B cell (primary cell): ENCODE measurements around the gene SLC16A6. TPM values are rescaled to one million over a fixed set of nuclear protein-coding genes. Genes with fewer than 3 reads are reported as not detected.

ENCODE experiments used
- ATAC-seq: fragments of 200-7000 bp; cut with Tn5 transposase; one replicate; pipeline ENCODE4 v1.10.0; 2021; ENCODE audit warnings: low read depth, mild to moderate bottlenecking, moderate number of reproducible peaks, moderate library complexity
- CTCF ChIA-PET: fragments of 350-600 bp; sonication (Branson Sonifier 250); formaldehyde crosslinking; loops from one replicate; lab custom pipeline; 2021; ENCODE audit warnings: antibody characterized with exemption, inconsistent platforms; lab: Charles Lee
- POLR2A ChIA-PET: fragments of 350-600 bp; sonication (Branson Sonifier 250); formaldehyde crosslinking; loops from one replicate; lab custom pipeline; 2021; ENCODE audit warnings: antibody characterized with exemption; lab: Charles Lee
- DNase-seq: peaks from one replicate; pipeline ENCODE4 v3.0.0; 2013
- H2AFZ ChIP-seq: 2 replicates; pipeline ENCODE4 v1.6.1; 2012; ENCODE audit warnings: mild to moderate bottlenecking, low read depth, low read length; ENCODE audit not compliant: insufficient read depth, poor library complexity, severe bottlenecking
- H3K27ac ChIP-seq, 2 donors: 1 replicate in 1 of 2; 2 replicates in 1 of 2; pipeline ENCODE4 v1.5.1; 2012 to 2013; ENCODE audit warnings: low read length in 2 of 2, mild to moderate bottlenecking in 2 of 2, moderate library complexity in 1 of 2
- H3K27me3 ChIP-seq, 4 experiments: fragments of 200-600 bp in 1 of 4; sonication (generic) in 1 of 4; replicated peaks in 1 of 4; 1 replicate in 2 of 4; 2 replicates in 2 of 4; pipeline versions ENCODE4 v1.6.1 to v1.7.0; 2013 to 2016; ENCODE audit warnings: low read length in 3 of 4, mild to moderate bottlenecking in 2 of 4, mixed read lengths in 1 of 4, moderate library complexity in 1 of 4; ENCODE audit not compliant: insufficient read depth in 4 of 4, control insufficient read depth in 3 of 4; ENCODE audit errors: control extremely low read depth in 1 of 4
- H3K36me3 ChIP-seq, 2 experiments: replicated peaks in 1 of 2; 1 replicate in 1 of 2; 2 replicates in 1 of 2; pipeline versions ENCODE4 v1.6.1 to v1.7.1; 2013; ENCODE audit warnings: low read length in 1 of 2; ENCODE audit not compliant: insufficient read depth in 2 of 2, control insufficient read depth in 1 of 2; ENCODE audit errors: control extremely low read depth in 1 of 2, extremely low read depth in 1 of 2
- H3K4me1 ChIP-seq, 2 donors: fragments of 200-600 bp in 1 of 2; sonication (generic) in 1 of 2; 1 replicate in 1 of 2; 2 replicates in 1 of 2; pipeline versions ENCODE4 v1.5.1 to v1.6.1; 2013 to 2017; ENCODE audit warnings: low read length in 2 of 2; ENCODE audit not compliant: control insufficient read depth in 2 of 2, insufficient read depth in 2 of 2
- H3K4me2 ChIP-seq: replicated peaks from 2 replicates; pipeline ENCODE3; 2012; ENCODE audit warnings: mild to moderate bottlenecking, low read depth, low read length; ENCODE audit not compliant: poor library complexity, severe bottlenecking
- H3K4me3 ChIP-seq, 5 experiments: fragments of 200-600 bp in 1 of 5; sonication (generic) in 1 of 5; 1 replicate in 3 of 5; 2 replicates in 2 of 5; pipeline versions ENCODE4 v1.5.1 to v1.7.0; 2011 to 2016; ENCODE audit warnings: low read length in 4 of 5, mild to moderate bottlenecking in 4 of 5, low read depth in 2 of 5, control low read depth in 1 of 5, moderate library complexity in 1 of 5; ENCODE audit not compliant: insufficient read depth in 1 of 5; ENCODE audit errors: control extremely low read depth in 1 of 5, extremely low read depth in 1 of 5
- H3K79me2 ChIP-seq: fragments of 200-600 bp; sonication (generic); one replicate; pipeline ENCODE4 v1.6.0; 2016; ENCODE audit warnings: low read length; ENCODE audit not compliant: control insufficient read depth, insufficient read depth
- H3K9ac ChIP-seq: fragments of 200-600 bp; sonication (generic); 2 replicates; pipeline ENCODE4 v1.6.1; 2017; ENCODE audit warnings: mild to moderate bottlenecking, low read length, moderate library complexity
- H3K9me3 ChIP-seq, 3 donors: one replicate each; pipeline versions ENCODE4 v1.6.1 to v1.7.1; 2013; ENCODE audit warnings: low read length in 2 of 3; ENCODE audit not compliant: control insufficient read depth in 2 of 3, insufficient read depth in 1 of 3; ENCODE audit errors: control extremely low read depth in 1 of 3
- H4K20me1 ChIP-seq: 2 replicates; pipeline ENCODE4 v1.6.0; 2012; ENCODE audit warnings: mild to moderate bottlenecking, low read length; ENCODE audit not compliant: insufficient read depth, control insufficient read depth, poor library complexity, severe bottlenecking
- H3K27ac Mint-ChIP-seq: one replicate; pipeline ENCODE4 v1.8.0; 2021; ENCODE audit warnings: mixed read lengths
- H3K27me3 Mint-ChIP-seq: one replicate; pipeline ENCODE4 v1.8.0; 2021; ENCODE audit warnings: mixed read lengths
- H3K4me1 Mint-ChIP-seq: one replicate; pipeline ENCODE4 v1.8.0; 2021; ENCODE audit warnings: mixed read lengths
- H3K4me3 Mint-ChIP-seq: one replicate; pipeline ENCODE4 v1.8.0; 2021; ENCODE audit warnings: mixed read lengths
- H3K9me3 Mint-ChIP-seq: one replicate; pipeline ENCODE4 v1.8.0; 2022; ENCODE audit warnings: mixed read lengths; ENCODE audit not compliant: insufficient read depth
- CTCF ChIP-seq: fragments of 200-600 bp; IDR thresholded peaks from one replicate; pipeline ENCODE4 v1.8.0; 2022; ENCODE audit warnings: antibody characterized with exemption, mild to moderate bottlenecking
- EZH2 ChIP-seq: IDR thresholded peaks from 2 replicates; pipeline ENCODE4 v1.6.1; 2012; ENCODE audit warnings: borderline replicate concordance, low read depth, mild to moderate bottlenecking, moderate library complexity, low read length; ENCODE audit not compliant: insufficient read depth, poor library complexity, severe bottlenecking
- WGBS: methylation state at CpG from one replicate; pipeline ENCODE4 v1.1.5; 2013; ENCODE audit warnings: missing lambda C conversion rate; ENCODE audit not compliant: insufficient coverage; 5-methylcytosine and 5-hydroxymethylcytosine counted together
- intact Hi-C: fragments of 100-400 bp; cut with micrococcal nuclease; formaldehyde crosslinking; loops from one replicate; pipeline ENCODE4 v1.10.0; 2022
- polyA plus RNA-seq: library from polyadenylated mRNA; depleted of rRNA; stranded (reverse); fragments of >200 nt; gene quantifications from 2 replicates; pipeline ENCODE4 v1.2.3, GENCODE V29; 2012
- total RNA-seq, 2 donors: library from RNA; stranded (reverse); fragments of 120-200 nt in 1 of 2; gene quantifications; 1 replicate in 1 of 2; 2 replicates in 1 of 2; pipeline versions ENCODE4 v1.2.3 to v1.2.4, GENCODE V29; 2013 to 2022

The SLC16A6 gene
- total and polyA plus RNA-seq, 2 donors (not counting 1 experiment from before 2014, with no cell fraction given), result 1.1 to 3.8 TPM

GRCh38 chr17:68297195-68297594, 6.3 kb upstream of the SLC16A6 start:
- no peaks in the 10 kb centered on the region for H3K27me3 Mint-ChIP-seq
- CTCF ChIA-PET, result interaction anchor here (1.0 to 1.4 kb wide), 2 partner anchors 102 to 125 kb away, joined by 3 to 4 read pairs; no protein-coding TSS in a partner anchor
- intact Hi-C loops, result loop anchor here (10.0 kb wide), 1 partner anchor 138 kb away; no protein-coding TSS in a partner anchor
- Histone ChIP-seq H3K4me1 (peaks cover 2 to 6% of the 10 kb centered on the region in 2 donors), H3K27ac (no peak overlapping the region), H3K27me3 (no peaks in the 10 kb centered on the region), H3K36me3 (no peaks in the 10 kb centered on the region), H2AFZ (no peak overlapping the region), H4K20me1 (no peaks in the 10 kb centered on the region), H3K9ac (no peak overlapping the region), H3K9me3 (no peaks in the 10 kb centered on the region), H3K4me3 (no peak overlapping the region), H3K4me2 (no peak overlapping the region), H3K79me2 (no peaks in the 10 kb centered on the region)
- POLR2A ChIA-PET, result no interaction called here
- no peak overlapping the region for H3K27ac Mint-ChIP-seq
- peaks cover 12% of the 10 kb centered on the region for H3K4me1 Mint-ChIP-seq
- ATAC-seq (no peak), DNase-seq (no peak)
- H3K9me3 Mint-ChIP-seq, result no peaks in the 10 kb centered on the region
- TF ChIP-seq CTCF (no peak), EZH2 (no peak)
- H3K4me3 Mint-ChIP-seq, result no peak overlapping the region
- WGBS, result 83% methylated on average over 1 of the region's 4 CpGs

- Histone ChIP-seq H3K4me3 (no peak overlapping the region), H3K9ac (no peak overlapping the region), H3K9me3 (no peaks in the 10 kb centered on the region), H3K27ac (no peak overlapping the region), H4K20me1 (no peaks in the 10 kb centered on the region), H3K36me3 (no peaks in the 10 kb centered on the region), H3K4me2 (no peak overlapping the region), H3K4me1 (peaks cover 3 to 8% of the 10 kb centered on the region in 2 donors), H3K27me3 (no peaks in the 10 kb centered on the region), H3K79me2 (no peaks in the 10 kb centered on the region), H2AFZ (no peak overlapping the region)
- intact Hi-C loops, result loop anchor here (10.0 kb wide), 1 partner anchor 138 kb away; no protein-coding TSS in a partner anchor
- ChIA-PET CTCF (interaction anchor here (1.0 to 1.4 kb wide), 2 partner anchors 102 to 124 kb away, joined by 3 to 4 read pairs; no protein-coding TSS in a partner anchor), POLR2A (no interaction called here)
- H3K4me1 Mint-ChIP-seq, result peaks cover 14% of the 10 kb centered on the region
- no peak for ATAC-seq
- H3K4me3 Mint-ChIP-seq, result no peak overlapping the region
- DNase-seq, result no peak
- peak overlapping the region; percentile 16 for H3K27ac Mint-ChIP-seq
- TF ChIP-seq EZH2 (no peak), CTCF (no peak)
- WGBS, result 100% methylated on average over 3 of the region's 18 CpGs
- no peaks in the 10 kb centered on the region for H3K9me3 Mint-ChIP-seq
- H3K27me3 Mint-ChIP-seq, result no peaks in the 10 kb centered on the region
Observed at GRCh38 chr17:68296217-68297191, 5.6 kb upstream of the SLC16A6 start.
